Measurements from ENCODE around the gene LSM14B.
"Not testable (repeated sequence)": the region's sequence is repeated elsewhere in the genome, so short reads cannot be mapped to it uniquely, and the experiment has no call there.

The LSM14B gene

GRCh38 chr20:62121776-62122653, at the start of gene LSM14B:
LSM14B (plus strand) TSS chr20:62122475; CDS start chr20:62122667, 192 bp downstream.
- peak; percentile 97 for DNase-seq

- no peak for DNase-seq
Measured at GRCh38 chr20:62073323-62073722, 49.0 kb upstream of the LSM14B start.

GRCh38 chr20:62079166-62079565, 43.1 kb upstream of the LSM14B start:
- DNase-seq: no peak

GRCh38 chr20:62080249-62080990, 41.9 kb upstream of the LSM14B start:
- no peak for DNase-seq

GRCh38 chr20:62083312-62083711, 39.0 kb upstream of the LSM14B start:
- DNase-seq: no peak

- not testable (repeated sequence) for DNase-seq
Measured at GRCh38 chr20:62084224-62084623, 38.1 kb upstream of the LSM14B start.

GRCh38 chr20:62085206-62085605, 37.1 kb upstream of the LSM14B start:
- DNase-seq: no peak

- DNase-seq: no peak
Measured at GRCh38 chr20:62087227-62087626, 35.0 kb upstream of the LSM14B start.

- no peak for DNase-seq
Measured at GRCh38 chr20:62087632-62088031, 34.6 kb upstream of the LSM14B start.

GRCh38 chr20:62088258-62089127, 33.8 kb upstream of the LSM14B start:
- no peak for DNase-seq

GRCh38 chr20:62089393-62089792, 32.9 kb upstream of the LSM14B start:
- DNase-seq: no peak

GRCh38 chr20:62096421-62097380, 25.6 kb upstream of the LSM14B start:
- no peak for DNase-seq

GRCh38 chr20:62097881-62098407, 24.3 kb upstream of the LSM14B start:
- DNase-seq: no peak

- DNase-seq: no peak
Measured at GRCh38 chr20:62101078-62101477, 21.2 kb upstream of the LSM14B start.

- DNase-seq: no peak
Measured at GRCh38 chr20:62103508-62104233, 18.6 kb upstream of the LSM14B start.

GRCh38 chr20:62104234-62104789, 18.0 kb upstream of the LSM14B start:
- no peak for DNase-seq

GRCh38 chr20:62104791-62105345, 17.4 kb upstream of the LSM14B start:
- DNase-seq: no peak

GRCh38 chr20:62105592-62105991, 16.7 kb upstream of the LSM14B start:
- no peak for DNase-seq

- DNase-seq: no peak
Measured at GRCh38 chr20:62111148-62111547, 11.1 kb upstream of the LSM14B start.

GRCh38 chr20:62112368-62112767, 9.9 kb upstream of the LSM14B start:
- DNase-seq: no peak

Data from activated CD4-positive, alpha-beta T cell treated with anti-CD3 and anti-CD28 coated beads for 1 hour (primary cell).